ENCODE data around the gene HDAC8. TPM values are rescaled to one million over a fixed set of nuclear protein-coding genes. Genes with fewer than 3 reads are reported as not detected.

Gene HDAC8
- total RNA-seq, 1 experiment from 2014 or later = 21.4 TPM

GRCh38 chrX:72309297-72310071 lies 263.2 kb downstream of the HDAC8 start:
- no peak overlapping the region for H3K23ac ChIP-seq (ENCODE audit: insufficient read length, low read depth, low read length)
- DNase-seq = no peak
- no peak overlapping the region for H3K4ac ChIP-seq (ENCODE audit: low read depth, low read length)
- peaks cover 29% of the 10 kb centered on the region for H3K23me2 ChIP-seq (ENCODE audit: insufficient read length, low read depth, low read length, poor library complexity, severe bottlenecking)
- no peak overlapping the region for H2BK12ac ChIP-seq (ENCODE audit: insufficient read length, low read depth, low read length)
- peaks cover 52 to 68% of the 10 kb centered on the region in 2 experiments for H3K9me3 Mint-ChIP-seq
- peak overlapping the region in 1 of 3 experiments; percentile 54; a peak in 1 of 7 replicates for H3K27ac Mint-ChIP-seq
- H2AFZ ChIP-seq (ENCODE audit: low read length) = no peak overlapping the region
- no peak overlapping the region for H4K8ac ChIP-seq (replicated peaks; ENCODE audit: insufficient read length, low read depth, low read length)
- no peak overlapping the region for H2BK5ac ChIP-seq (ENCODE audit: insufficient read length, low read length)
- no peaks in the 10 kb centered on the region for H3K79me1 ChIP-seq (ENCODE audit: insufficient read depth, low read depth, low read length, poor library complexity, severe bottlenecking)
- no CpG with 5 or more reads among the region's 15 CpGs for WGBS (ENCODE audit: extremely low coverage, insufficient read length, low lambda C conversion rate)
- H2AK5ac ChIP-seq (ENCODE audit: insufficient read length, low read length) = no peak overlapping the region
- H3K14ac ChIP-seq (ENCODE audit: insufficient read depth, low read length) = no peak overlapping the region
- H3K18ac ChIP-seq (ENCODE audit: insufficient read length, low read depth, low read length) = no peak overlapping the region
- H3K4me3 Mint-ChIP-seq = peak overlapping the region; percentile 43 to 74
- no peaks in the 10 kb centered on the region for H3K79me2 ChIP-seq (ENCODE audit: insufficient read depth, low read length)
- H4K91ac ChIP-seq (ENCODE audit: insufficient read length, low read depth, low read length) = no peak overlapping the region
- no peak overlapping the region for H2BK15ac ChIP-seq (ENCODE audit: low read depth, low read length)
- H3K36me3 Mint-ChIP-seq (ENCODE audit: insufficient read depth in 1 of 3, low read depth in 3 of 3) = peaks cover 0 to 3% (median 2%) of the 10 kb centered on the region in 3 experiments; a peak in 3 of 7 replicates
- no peaks in the 10 kb centered on the region for H4K20me1 ChIP-seq (ENCODE audit: control insufficient read depth, insufficient read depth, insufficient read length)
- H3K4me1 Mint-ChIP-seq = peaks cover 13 to 29% of the 10 kb centered on the region in 2 experiments
- peaks cover 69% of the 10 kb centered on the region for H3K27me3 Mint-ChIP-seq (ENCODE audit: low read depth)
- H4K5ac ChIP-seq (ENCODE audit: insufficient read length, low read depth, low read length) = no peak overlapping the region
- H3K9me3 ChIP-seq (ENCODE audit: control insufficient read depth, low read depth, low read length) = peaks cover 5% of the 10 kb centered on the region
- no peak overlapping the region for H2BK120ac ChIP-seq (ENCODE audit: low read depth, low read length, poor library complexity, severe bottlenecking)
- H3K4me2 ChIP-seq (ENCODE audit: insufficient read depth, insufficient read length, low read length) = peak overlapping the region; percentile 71
- no peak overlapping the region for H3T11ph ChIP-seq (ENCODE audit: low read length)
- no peak overlapping the region for H2BK20ac ChIP-seq (ENCODE audit: low read depth, low read length, poor library complexity, severe bottlenecking)
- TF ChIP-seq CTCF (conservative IDR thresholded peaks at IDR 0.05) = no peak
- no peak overlapping the region for H3K56ac ChIP-seq (ENCODE audit: insufficient read length, low read depth, low read length)
- peaks cover 37% of the 10 kb centered on the region for H3K27me3 ChIP-seq (ENCODE audit: insufficient read depth, low read length)
- H3K4me1 ChIP-seq (ENCODE audit: insufficient read depth, low read length) = no peaks in the 10 kb centered on the region; the same call in 1 of the 2 replicates
- no peak overlapping the region for H3K9ac ChIP-seq (ENCODE audit: extremely low read depth, insufficient read length, low read length)
- H3K27ac ChIP-seq (ENCODE audit: insufficient read length, low read depth, low read length) = no peak overlapping the region
